Naive thymus-derived CD8-positive, alpha-beta T cell (primary cell): ENCODE data around the gene IL27RA. TPM values are rescaled to one million over a fixed set of nuclear protein-coding genes. Genes with fewer than 3 reads are reported as not detected.
A peak's percentile ranks its signal among the peaks of the same experiment; 100 is the strongest.

Experiments used
- ATAC-seq, 2 donors: fragments of 150-1000 bp; cut with Tn5 transposase in 1 of 2; sonication (Bioruptor Pico), chemical (Tn5 transposase) in 1 of 2; 1 replicate in 1 of 2; 2 replicates in 1 of 2; pipeline ENCODE4 v1.10.0; 2021; ENCODE audit warnings: mild to moderate bottlenecking in 2 of 2, moderate library complexity in 2 of 2
- POLR2A ChIA-PET: fragments of 350-600 bp; sonication (Branson Sonifier 250); formaldehyde crosslinking; loops from one replicate; lab custom pipeline; 2021; ENCODE audit warnings: antibody characterized with exemption; lab: Charles Lee
- DNase-seq, 10 donors: peaks; one replicate each; pipeline versions ENCODE4 v3.0.0 to v3.0.0-alpha.2; 2020 to 2022
- H3K27ac Mint-ChIP-seq, 10 donors: one replicate each; pipeline ENCODE4 v1.8.0; 2020 to 2022; ENCODE audit warnings: mild to moderate bottlenecking in 10 of 10, mixed read lengths in 10 of 10, moderate library complexity in 4 of 10, inconsistent platforms in 1 of 10
- H3K27me3 Mint-ChIP-seq, 5 donors: one replicate each; pipeline ENCODE4 v1.8.0; 2021 to 2022; ENCODE audit warnings: mixed read lengths in 5 of 5
- H3K36me3 Mint-ChIP-seq, 3 donors: one replicate each; pipeline ENCODE4 v1.8.0; 2020 to 2022; ENCODE audit warnings: mixed read lengths in 3 of 3, mild to moderate bottlenecking in 2 of 3, inconsistent platforms in 1 of 3
- H3K4me1 Mint-ChIP-seq, 4 donors: one replicate each; pipeline ENCODE4 v1.8.0; 2021 to 2022; ENCODE audit warnings: mixed read lengths in 4 of 4
- H3K4me3 Mint-ChIP-seq, 10 donors: one replicate each; pipeline ENCODE4 v1.8.0; 2020 to 2022; ENCODE audit warnings: mild to moderate bottlenecking in 10 of 10, mixed read lengths in 10 of 10, moderate library complexity in 6 of 10, inconsistent platforms in 1 of 10
- H3K9me3 Mint-ChIP-seq, 9 donors: one replicate each; pipeline ENCODE4 v1.8.0; 2020 to 2022; ENCODE audit warnings: mixed read lengths in 9 of 9, mild to moderate bottlenecking in 3 of 9, inconsistent platforms in 1 of 9, moderate library complexity in 1 of 9
- polyA plus RNA-seq, 3 donors: library from polyadenylated mRNA; unstranded; fragments of 300-500 nt; fragmentation: Illumina TruSeq; gene quantifications; one replicate each; pipeline ENCODE4 v1.2.3, GENCODE V29; 2021
- total RNA-seq, 8 experiments: library from RNA in 2 of 8; stranded (reverse) in 2 of 8; gene quantifications; one replicate each; pipeline ENCODE4 v1.2.3 and lab custom pipeline; 2021 to 2026

The IL27RA gene
- total and polyA plus RNA-seq, 5 experiments from 2014 or later = 54.2 to 91.2 (median 54.7) TPM

DNA sequence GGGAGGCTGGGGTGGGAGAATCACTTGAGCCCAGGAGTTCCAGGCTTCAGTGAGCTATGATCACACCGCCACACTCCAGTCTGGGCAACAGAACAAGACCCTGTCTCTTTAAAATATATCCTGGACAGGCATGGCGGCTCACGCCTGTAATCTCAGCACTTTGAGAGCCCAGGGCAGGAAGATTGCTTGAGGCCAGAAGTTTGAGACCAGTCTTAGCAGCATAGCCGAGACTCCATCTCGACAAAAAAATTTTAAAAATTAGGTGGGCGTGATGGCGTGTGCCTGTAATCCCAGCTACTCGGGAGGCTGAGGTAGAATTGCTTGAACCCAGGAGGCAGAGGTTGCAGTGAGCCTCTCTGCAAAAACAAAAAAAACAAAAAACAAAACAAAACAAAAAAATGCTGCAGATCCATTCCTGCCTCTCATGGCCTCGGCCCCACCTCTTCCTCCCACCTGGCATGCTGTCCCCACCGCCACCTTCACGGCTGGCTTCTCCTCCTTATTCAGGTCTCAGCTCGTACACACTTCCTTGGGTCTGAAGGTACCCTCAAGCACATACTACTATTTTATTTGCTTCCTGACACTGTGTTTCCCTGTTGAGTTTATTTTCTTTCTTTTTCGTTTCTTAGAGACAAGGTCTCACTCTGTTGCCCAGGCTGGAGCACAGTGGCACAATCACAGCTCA lies 30.7 kb upstream of the IL27RA start:
- H3K4me1 Mint-ChIP-seq = peaks cover 26 to 71% (median 58%) of the 10 kb centered on the region in 4 donors
- peak overlapping the region; percentile 94 to 100 (median 98) for H3K27ac Mint-ChIP-seq
- H3K36me3 Mint-ChIP-seq = peaks cover 0 to 7% (median 4%) of the 10 kb centered on the region in 3 donors
- no peaks in the 10 kb centered on the region for H3K27me3 Mint-ChIP-seq
- peak in 2 of 10 donors; percentile 26 to 29 for DNase-seq
- peak overlapping the region; percentile 59 to 83 (median 72) for H3K4me3 Mint-ChIP-seq
- POLR2A ChIA-PET = interaction anchor here (0.6 to 18.9 kb wide), 5 partner anchors 17 to 48 kb away, joined by 4 to 481 read pairs (median 9); partner anchors contain the start of genes DCAF15 and IL27RA
- H3K9me3 Mint-ChIP-seq = no peaks in the 10 kb centered on the region
- ATAC-seq = no peak

GRCh38 chr19:14002571-14003250 lies 28.9 kb upstream of the IL27RA start:
- Mint-ChIP-seq H3K4me1 (peaks cover 26 to 78% (median 64%) of the 10 kb centered on the region in 4 donors), H3K27me3 (peaks cover 0 to 2% (median 0%) of the 10 kb centered on the region in 5 donors), H3K27ac (peak overlapping the region; percentile 94 to 100 (median 98)), H3K36me3 (peaks cover 0 to 7% (median 4%) of the 10 kb centered on the region in 3 donors), H3K4me3 (peak overlapping the region; percentile 41 to 78 (median 68)), H3K9me3 (no peaks in the 10 kb centered on the region)
- DNase-seq = peak in 5 of 10 donors; percentile 23 to 54 (median 46)
- POLR2A ChIA-PET = interaction anchor here (0.6 to 18.9 kb wide), 8 partner anchors 15 to 124 kb away, joined by 3 to 481 read pairs (median 5); partner anchors contain the start of genes DCAF15, IL27RA and RLN3
- ATAC-seq = no peak

GRCh38 chr19:14003251-14004055 lies 28.1 kb upstream of the IL27RA start:
- Mint-ChIP-seq H3K27ac (peak overlapping the region; percentile 94 to 100 (median 98)), H3K27me3 (peaks cover 0 to 2% (median 0%) of the 10 kb centered on the region in 5 donors), H3K36me3 (peaks cover 0 to 7% (median 4%) of the 10 kb centered on the region in 3 donors), H3K4me1 (peaks cover 26 to 74% (median 64%) of the 10 kb centered on the region in 4 donors), H3K9me3 (no peaks in the 10 kb centered on the region), H3K4me3 (peak overlapping the region; percentile 41 to 78 (median 68))
- no peak for ATAC-seq
- peak in 2 of 10 donors; percentile 43 to 50 for DNase-seq
- POLR2A ChIA-PET = interaction anchor here (0.6 to 18.9 kb wide), 6 partner anchors 12 to 51 kb away, joined by 4 to 481 read pairs (median 22); partner anchors contain the start of genes DCAF15, IL27RA and RLN3

DNA sequence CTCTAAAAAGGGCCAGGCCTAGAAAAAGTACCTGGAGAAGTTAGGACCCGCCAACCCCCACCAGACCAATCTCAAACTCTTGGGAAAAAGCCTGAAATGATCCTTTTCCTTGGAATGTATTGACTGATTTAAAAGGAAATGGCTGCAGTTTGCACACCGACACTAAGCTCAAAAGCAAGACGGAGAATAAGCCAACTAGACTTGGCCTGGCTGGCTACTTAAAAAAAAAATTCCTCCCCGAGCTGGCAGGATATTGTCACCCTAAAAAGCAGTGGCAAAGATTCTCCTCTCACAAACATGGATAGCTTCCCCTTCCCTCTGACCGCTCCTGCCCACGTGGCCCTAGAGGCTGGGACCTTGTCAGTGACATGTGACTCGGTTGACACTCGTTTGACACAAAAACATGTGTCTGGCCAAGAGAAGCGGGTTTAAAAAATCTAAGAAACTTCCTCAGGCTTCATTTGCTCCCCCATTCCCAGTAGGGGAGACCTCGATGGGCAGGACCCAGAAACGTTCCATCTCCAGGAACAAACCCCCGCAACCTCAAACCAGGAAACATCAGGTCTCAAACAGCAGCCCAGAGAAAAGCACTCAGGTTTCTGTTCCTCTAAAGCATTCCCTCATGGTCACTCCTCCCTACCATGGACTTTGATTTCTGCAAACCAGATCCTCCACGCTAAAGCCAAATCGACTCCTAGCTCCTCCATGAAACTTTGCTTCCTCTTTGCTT lies 26.8 kb upstream of the IL27RA start:
- peaks cover 0 to 2% (median 0%) of the 10 kb centered on the region in 5 donors for H3K27me3 Mint-ChIP-seq
- peak in 1 of 10 donors; percentile 23 for DNase-seq
- no peaks in the 10 kb centered on the region for H3K9me3 Mint-ChIP-seq
- POLR2A ChIA-PET = interaction anchor here (1.0 to 18.9 kb wide), 5 partner anchors 21 to 132 kb away, joined by 3 to 481 read pairs (median 38); partner anchors contain the start of genes DCAF15, IL27RA and RLN3
- peaks cover 0 to 4% (median 0%) of the 10 kb centered on the region in 3 donors for H3K36me3 Mint-ChIP-seq
- peaks cover 26 to 64% (median 60%) of the 10 kb centered on the region in 4 donors for H3K4me1 Mint-ChIP-seq
- H3K4me3 Mint-ChIP-seq = peak overlapping the region; percentile 68 to 95 (median 79)
- no peak for ATAC-seq
- H3K27ac Mint-ChIP-seq = peak overlapping the region; percentile 90 to 100 (median 97)

DNA sequence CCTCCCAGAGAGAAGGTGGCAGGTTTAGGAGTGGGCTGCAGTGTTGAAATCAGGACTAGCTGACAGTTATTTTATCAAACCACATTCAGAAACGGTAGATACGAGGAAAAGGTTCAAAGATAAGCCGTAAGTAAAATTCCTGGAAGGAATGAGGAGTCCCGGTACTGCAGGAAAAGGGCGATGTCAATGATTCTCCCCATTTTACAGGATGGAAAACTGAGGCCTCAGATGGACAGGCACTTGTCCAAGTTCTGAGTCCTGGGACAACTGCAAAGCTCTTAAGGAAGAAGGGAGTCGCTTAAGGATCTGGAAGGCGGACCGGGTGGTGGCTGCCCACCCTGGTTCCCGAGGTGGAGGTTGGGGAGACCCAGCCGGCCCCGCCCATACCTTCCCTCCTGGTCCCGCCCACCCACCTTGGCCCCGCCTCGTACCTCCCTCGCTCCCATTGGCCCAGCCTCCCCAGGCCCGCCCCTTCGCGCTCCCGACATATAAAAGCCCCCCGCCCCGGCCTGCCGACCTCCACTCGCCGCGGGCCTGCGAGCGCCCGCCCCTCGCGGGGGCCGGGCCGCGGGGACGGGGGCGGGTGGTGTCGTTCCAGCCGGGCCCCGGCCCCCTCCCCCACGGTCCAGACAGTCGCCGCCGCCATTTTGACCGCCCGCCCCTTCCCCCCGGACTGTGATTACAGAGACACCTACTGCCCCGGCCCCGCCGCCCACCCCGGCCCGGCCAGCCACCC lies 26.0 kb upstream of the IL27RA start:
- H3K4me3 Mint-ChIP-seq = peak overlapping the region; percentile 68 to 98 (median 91)
- POLR2A ChIA-PET = interaction anchor here (0.7 to 18.9 kb wide), 24 partner anchors 8 to 512 kb away, joined by 3 to 481 read pairs (median 5); partner anchors contain the start of genes ASF1B, BRME1, CC2D1A and DCAF15
- peaks cover 21 to 57% (median 53%) of the 10 kb centered on the region in 4 donors for H3K4me1 Mint-ChIP-seq
- peaks cover 0 to 4% (median 0%) of the 10 kb centered on the region in 3 donors for H3K36me3 Mint-ChIP-seq
- DNase-seq (peak; percentile 89 to 96 (median 92)), ATAC-seq (peak; percentile 45 to 48)
- no peaks in the 10 kb centered on the region for H3K9me3 Mint-ChIP-seq
- peak overlapping the region; percentile 90 to 100 (median 99) for H3K27ac Mint-ChIP-seq
- H3K27me3 Mint-ChIP-seq = peaks cover 0 to 2% (median 0%) of the 10 kb centered on the region in 5 donors

- ATAC-seq = peak; percentile 74 to 76
- POLR2A ChIA-PET = interaction anchor here (0.6 to 18.9 kb wide), 25 partner anchors 9 to 512 kb away, joined by 3 to 481 read pairs (median 5); partner anchors contain the start of genes ASF1B, BRME1, CC2D1A and DCAF15
- H3K9me3 Mint-ChIP-seq = no peaks in the 10 kb centered on the region
- H3K27ac Mint-ChIP-seq = peak within 1 kb of the TSS; percentile 95 to 100 (median 99)
- peaks cover 0 to 2% (median 0%) of the 10 kb centered on the region in 5 donors for H3K27me3 Mint-ChIP-seq
- H3K4me1 Mint-ChIP-seq = peaks cover 18 to 50% (median 46%) of the 10 kb centered on the region in 4 donors
- peaks cover 0 to under 1% (median 0%) of the 10 kb centered on the region in 3 donors for H3K36me3 Mint-ChIP-seq
- H3K4me3 Mint-ChIP-seq = peak within 1 kb of the TSS; percentile 81 to 98 (median 91)
- peak; percentile 99 to 100 (median 100) for DNase-seq
Measured at GRCh38 chr19:14006085-14006765, 25.3 kb upstream of the IL27RA start, which contains the start of gene RFX1. Gene RFX1, minus strand, starts transcription at chr19:14006320. Its CDS starts 12,477 bp downstream, at chr19:13993843.

DNA sequence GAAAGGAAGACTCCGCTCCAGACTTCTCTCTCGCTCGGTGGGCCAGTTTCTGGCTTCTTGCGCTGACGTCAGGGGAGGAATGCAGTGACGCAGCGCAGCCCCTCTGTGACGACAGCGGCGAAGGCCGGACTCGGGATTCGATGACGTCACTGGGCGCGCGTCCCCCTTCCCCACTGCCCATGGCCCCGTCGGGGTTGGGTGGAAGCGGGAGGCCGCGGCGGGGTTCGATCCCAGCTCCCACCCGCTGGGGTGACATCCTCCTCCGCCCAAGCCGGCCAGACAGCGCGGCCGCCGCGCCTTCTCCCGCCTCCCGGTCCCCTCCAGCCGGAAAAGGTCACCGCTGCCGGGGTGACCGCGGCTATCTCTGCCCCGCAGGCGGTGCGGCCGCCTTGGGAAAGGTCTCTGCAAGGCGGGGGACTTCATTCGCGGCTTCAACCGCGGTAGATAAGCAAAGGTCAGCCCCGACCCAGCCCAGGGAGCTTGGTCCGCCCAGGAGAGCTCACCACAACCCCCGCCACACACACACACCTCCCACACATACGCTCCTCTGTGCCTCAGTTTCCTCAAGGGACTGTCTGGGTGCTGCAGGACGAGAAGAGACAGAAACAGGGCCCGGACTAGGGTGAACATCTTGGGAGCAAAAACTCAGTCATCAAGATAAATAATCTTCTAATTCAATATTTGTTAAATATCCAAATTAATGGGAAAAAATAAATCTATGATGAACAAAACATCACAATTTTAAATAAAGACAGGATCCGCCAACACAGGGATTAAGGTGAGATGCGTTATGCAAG lies 24.6 kb upstream of the IL27RA start:
- Mint-ChIP-seq H3K36me3 (no peaks in the 10 kb centered on the region), H3K4me3 (peak overlapping the region; percentile 81 to 98 (median 91)), H3K4me1 (peaks cover 18 to 42% (median 41%) of the 10 kb centered on the region in 4 donors), H3K27ac (peak overlapping the region; percentile 95 to 100 (median 99)), H3K27me3 (peaks cover 0 to 2% (median 0%) of the 10 kb centered on the region in 5 donors), H3K9me3 (no peaks in the 10 kb centered on the region)
- peak in 2 of 10 donors; percentile 73 to 95 for DNase-seq
- POLR2A ChIA-PET = interaction anchor here (0.6 to 18.9 kb wide), 23 partner anchors 9 to 511 kb away, joined by 3 to 481 read pairs (median 5); partner anchors contain the start of genes ASF1B, BRME1, CC2D1A and DCAF15
- ATAC-seq = peak; percentile 9 to 31

DNA sequence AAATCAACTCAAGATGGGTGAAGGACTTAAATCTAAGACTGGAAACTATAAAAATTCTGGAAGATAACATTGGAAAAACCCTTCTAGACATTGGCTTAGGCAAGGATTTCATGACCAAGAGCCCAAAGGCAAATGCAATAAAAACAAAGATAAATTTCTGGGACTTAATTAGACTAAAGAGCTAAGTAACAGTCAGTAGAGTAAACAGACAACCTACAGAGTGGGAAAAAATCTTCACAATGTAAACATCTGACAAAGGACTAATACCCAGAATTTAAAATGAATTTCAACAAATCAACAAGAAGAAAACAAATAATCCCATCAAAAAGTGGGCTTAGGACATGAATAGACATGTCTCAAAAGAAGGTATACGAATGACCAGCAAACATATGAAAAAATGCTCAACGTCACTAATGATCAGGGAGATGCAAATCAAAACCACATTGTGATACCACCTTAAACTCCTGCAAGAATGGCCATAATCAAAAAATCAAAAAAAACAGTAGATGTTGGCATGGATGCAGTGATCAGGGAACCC lies 19.1 kb upstream of the IL27RA start:
- no peak for DNase-seq
- H3K4me3 Mint-ChIP-seq = no peak overlapping the region
- peaks cover 0 to 11% (median 5%) of the 10 kb centered on the region in 4 donors for H3K4me1 Mint-ChIP-seq
- POLR2A ChIA-PET = no interaction called here
- H3K36me3 Mint-ChIP-seq = no peaks in the 10 kb centered on the region
- no peaks in the 10 kb centered on the region for H3K9me3 Mint-ChIP-seq
- H3K27ac Mint-ChIP-seq = no peak overlapping the region
- no peaks in the 10 kb centered on the region for H3K27me3 Mint-ChIP-seq
- ATAC-seq = no peak

GRCh38 chr19:14015524-14016035 lies 16.0 kb upstream of the IL27RA start:
- H3K27ac Mint-ChIP-seq = no peak overlapping the region
- H3K4me1 Mint-ChIP-seq = peaks cover 0 to 21% (median 2%) of the 10 kb centered on the region in 4 donors
- H3K36me3 Mint-ChIP-seq = no peaks in the 10 kb centered on the region
- POLR2A ChIA-PET = interaction anchor here (0.6 to 1.4 kb wide), 4 partner anchors 9 to 100 kb away, joined by 3 to 5 read pairs (median 4); partner anchors contain the start of genes IL27RA and RFX1
- H3K27me3 Mint-ChIP-seq = no peaks in the 10 kb centered on the region
- peak overlapping the region in 1 of 10 donors; percentile 29 for H3K4me3 Mint-ChIP-seq
- no peak for ATAC-seq
- H3K9me3 Mint-ChIP-seq = no peaks in the 10 kb centered on the region
- no peak for DNase-seq
